Fibroblast of lung (primary cell): ENCODE measurements around the gene CCZ1B. TPM values are rescaled to one million over a fixed set of nuclear protein-coding genes. Genes with fewer than 3 reads are reported as not detected.
"Not testable (repeated sequence)": the region's sequence is repeated elsewhere in the genome, so short reads cannot be mapped to it uniquely, and the experiment has no call there.

Experiments
- DNase-seq, 2 donors: peaks; one replicate each; pipeline versions ENCODE4 v3.0.0 to v3.0.0-alpha.2; 2010; ENCODE audit warnings: low read depth in 2 of 2
- H2AFZ ChIP-seq: 2 replicates; pipeline ENCODE4 v1.5.1; 2012; ENCODE audit warnings: low read length, control low read depth, inconsistent platforms
- H3K27ac ChIP-seq: 2 replicates; pipeline ENCODE4 v1.5.1; 2011; ENCODE audit warnings: low read length, control low read depth; ENCODE audit not compliant: insufficient read depth
- H3K27me3 ChIP-seq: 2 replicates; pipeline ENCODE4 v1.5.1; 2011; ENCODE audit warnings: mild to moderate bottlenecking, low read length; ENCODE audit not compliant: control insufficient read depth, insufficient read depth
- H3K36me3 ChIP-seq: 2 replicates; pipeline ENCODE4 v1.5.1; 2011; ENCODE audit warnings: low read length; ENCODE audit not compliant: control insufficient read depth, insufficient read depth
- H3K4me1 ChIP-seq: 2 replicates; pipeline ENCODE4 v1.5.1; 2011; ENCODE audit warnings: low read length; ENCODE audit not compliant: control insufficient read depth, insufficient read depth; ENCODE audit errors: extremely low read depth
- H3K4me2 ChIP-seq: 2 replicates; pipeline ENCODE4 v1.5.1; 2011; ENCODE audit warnings: low read length, control low read depth; ENCODE audit not compliant: insufficient read depth; ENCODE audit errors: extremely low read depth
- H3K4me3 ChIP-seq, 4 experiments: fragments of 200-600 bp in 1 of 4; sonication (generic) in 1 of 4; replicated peaks in 1 of 4; 2 replicates each; pipeline ENCODE4 v1.5.1; 2011 to 2016; ENCODE audit warnings: low read length in 4 of 4, low read depth in 3 of 4, mild to moderate bottlenecking in 3 of 4, control low read depth in 2 of 4, inconsistent platforms in 1 of 4, mixed read lengths in 1 of 4; ENCODE audit not compliant: insufficient read depth in 1 of 4; ENCODE audit errors: control extremely low read depth in 1 of 4
- H3K79me2 ChIP-seq: 2 replicates; pipeline ENCODE4 v1.5.1; 2012; ENCODE audit warnings: mild to moderate bottlenecking, low read length, inconsistent platforms; ENCODE audit not compliant: control insufficient read depth, insufficient read depth
- H3K9ac ChIP-seq: 2 replicates; pipeline ENCODE4 v1.5.1; 2011; ENCODE audit warnings: mild to moderate bottlenecking, low read length, control low read depth; ENCODE audit not compliant: insufficient read depth
- H3K9me3 ChIP-seq: 2 replicates; pipeline ENCODE4 v1.5.1; 2012; ENCODE audit warnings: low read depth, low read length; ENCODE audit not compliant: control insufficient read depth, insufficient read depth
- H4K20me1 ChIP-seq: 2 replicates; pipeline ENCODE4 v1.5.1; 2011; ENCODE audit warnings: low read length; ENCODE audit not compliant: control insufficient read depth, insufficient read depth; ENCODE audit errors: extremely low read depth
- polyA plus RNA-seq, 2 donors: library from polyadenylated mRNA; depleted of rRNA in 1 of 2; stranded (reverse) in 1 of 2; unstranded in 1 of 2; fragments of >200 nt; gene quantifications; 2 replicates each; pipeline ENCODE4 v1.2.1, GENCODE V29; 2011 to 2012; ENCODE audit warnings: missing spikeins in 1 of 2
- total RNA-seq: library from RNA; depleted of rRNA; stranded (reverse); fragments of >200 nt; gene quantifications from 2 replicates; pipeline ENCODE4 v1.2.1, GENCODE V29; 2014

CCZ1B gene
- total and polyA plus RNA-seq, 2 donors (not counting 1 experiment from before 2014, with no cell fraction given) = 44.4 to 45.0 TPM

DNA sequence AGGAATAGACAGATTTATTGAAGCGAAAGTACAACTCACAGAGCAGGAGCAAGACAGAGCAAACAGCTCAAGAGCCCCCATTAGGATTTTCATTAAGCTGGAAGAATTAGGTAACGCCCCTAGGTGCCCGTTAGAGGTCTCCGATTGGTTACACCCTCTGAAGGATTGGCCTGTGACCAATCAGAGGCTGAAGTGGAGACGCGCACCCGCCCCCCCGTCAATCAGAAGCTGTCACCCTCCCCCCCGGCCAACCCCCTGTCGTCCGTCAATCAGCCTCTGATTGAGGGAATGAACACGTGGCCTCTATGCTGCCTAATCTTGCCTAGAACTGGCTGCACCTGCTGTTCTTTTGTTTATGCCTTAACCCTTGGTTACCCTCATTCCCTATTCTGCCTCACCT, 1.1 kb upstream of the CCZ1B start:
- H3K36me3 ChIP-seq, DNase-seq, H3K9ac ChIP-seq, H3K27ac ChIP-seq, H3K4me2 ChIP-seq, H3K4me1 ChIP-seq, H3K79me2 ChIP-seq, H2AFZ ChIP-seq, H3K27me3 ChIP-seq, H3K9me3 ChIP-seq, H3K4me3 ChIP-seq, H4K20me1 ChIP-seq: not testable (repeated sequence)

GRCh38 chr7:6825236-6826125, 594 bp downstream of the CCZ1B start:
- H3K27ac ChIP-seq, DNase-seq, H2AFZ ChIP-seq, H3K4me1 ChIP-seq, H3K4me2 ChIP-seq, H3K27me3 ChIP-seq, H3K36me3 ChIP-seq, H3K9ac ChIP-seq, H4K20me1 ChIP-seq, H3K79me2 ChIP-seq, H3K9me3 ChIP-seq: not testable (repeated sequence)
- peak overlapping the region in 2 of 4 experiments; percentile 14 to 52 for H3K4me3 ChIP-seq

DNA sequence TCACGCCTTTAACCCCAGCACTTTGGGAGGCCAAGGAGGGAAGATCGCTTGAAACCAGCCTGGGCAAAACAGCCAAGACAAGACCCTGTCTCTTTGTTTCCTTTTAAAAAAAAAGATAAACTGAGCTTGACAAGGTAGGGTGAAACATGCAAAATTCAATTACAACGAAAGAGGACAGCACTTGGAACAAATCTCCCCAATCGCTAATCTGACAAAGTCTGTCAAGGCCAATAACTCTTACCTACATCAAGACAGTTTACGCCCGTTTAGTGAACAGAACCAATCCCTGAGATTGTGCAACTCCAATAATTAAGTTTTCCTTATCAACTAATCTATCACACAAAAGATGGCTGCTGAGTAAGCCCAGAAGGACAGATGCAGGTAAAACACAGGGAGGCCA, 4.5 kb downstream of the CCZ1B start:
- not testable (repeated sequence) for H4K20me1 ChIP-seq, H3K36me3 ChIP-seq, H3K9ac ChIP-seq, DNase-seq, H3K79me2 ChIP-seq, H3K4me3 ChIP-seq, H3K27me3 ChIP-seq, H3K4me2 ChIP-seq, H2AFZ ChIP-seq, H3K4me1 ChIP-seq, H3K9me3 ChIP-seq, H3K27ac ChIP-seq

GRCh38 chr7:6815470-6815869, 10.6 kb downstream of the CCZ1B start:
- H3K9me3 ChIP-seq, H4K20me1 ChIP-seq, H3K9ac ChIP-seq, H3K27ac ChIP-seq, H3K4me2 ChIP-seq, H2AFZ ChIP-seq, H3K36me3 ChIP-seq, H3K4me3 ChIP-seq, H3K4me1 ChIP-seq, DNase-seq, H3K27me3 ChIP-seq, H3K79me2 ChIP-seq: not testable (repeated sequence)

- H3K27me3 ChIP-seq, H4K20me1 ChIP-seq, H3K36me3 ChIP-seq: not testable (repeated sequence)
Measured at GRCh38 chr7:6813011-6813410, 13.1 kb downstream of the CCZ1B start.

GRCh38 chr7:6807959-6808358, 18.1 kb downstream of the CCZ1B start:
- H3K4me3 ChIP-seq = not testable (repeated sequence)

More at GRCh38 chr7:6813011-6813410, 13.1 kb downstream of the CCZ1B start:
- not testable (repeated sequence) for H3K9me3 ChIP-seq, H3K79me2 ChIP-seq, H3K4me2 ChIP-seq, DNase-seq, H2AFZ ChIP-seq, H3K4me3 ChIP-seq, H3K9ac ChIP-seq, H3K27ac ChIP-seq, H3K4me1 ChIP-seq

More at GRCh38 chr7:6807959-6808358, 18.1 kb downstream of the CCZ1B start:
- H3K27me3 ChIP-seq, H2AFZ ChIP-seq, H3K4me2 ChIP-seq, H3K9me3 ChIP-seq, H3K9ac ChIP-seq, H4K20me1 ChIP-seq, H3K79me2 ChIP-seq, H3K27ac ChIP-seq, DNase-seq, H3K4me1 ChIP-seq, H3K36me3 ChIP-seq: not testable (repeated sequence)
